ENCODE data around the gene HIVEP2. TPM values are rescaled to one million over a fixed set of nuclear protein-coding genes. Genes with fewer than 3 reads are reported as not detected.

The HIVEP2 gene
- total and polyA plus RNA-seq, 2 donors from 2014 or later = 2.4 to 26.0 TPM

DNA sequence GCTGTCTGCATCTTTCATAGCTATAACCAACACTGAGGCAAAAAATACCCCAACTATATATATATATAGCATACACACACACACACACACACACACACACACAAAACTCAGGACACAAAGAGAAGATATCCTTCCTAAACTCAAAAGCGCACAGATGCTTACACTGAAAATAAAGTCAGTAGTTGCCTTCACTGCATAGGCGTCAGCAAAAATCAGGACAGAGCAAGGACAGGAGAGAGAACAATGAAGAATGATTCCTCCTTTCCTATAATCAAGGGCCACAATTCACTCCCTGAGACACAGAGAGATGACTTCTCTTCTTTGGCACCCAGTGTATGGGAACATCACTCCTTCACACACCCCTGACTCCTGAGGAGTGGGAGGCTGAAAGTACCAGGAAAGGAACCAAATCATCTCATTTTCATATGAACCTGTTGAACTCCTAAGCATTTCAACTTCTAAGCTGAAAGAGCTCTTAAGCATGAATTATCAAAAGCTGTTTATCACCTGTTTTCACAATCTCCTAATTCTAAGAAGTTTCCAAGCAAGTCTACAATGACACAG, 141.4 kb downstream of the HIVEP2 start:
- H3K4me1 ChIP-seq (ENCODE audit: control insufficient read depth in 2 of 3, insufficient read depth in 2 of 3, low read depth in 1 of 3, low read length in 3 of 3) = no peaks in the 10 kb centered on the region
- no peak overlapping the region for H3K4me3 ChIP-seq (ENCODE audit: low read length in 3 of 3)
- DNase-seq (no peak), FAIRE-seq (no peak)
- TF ChIP-seq, protein P1, sequence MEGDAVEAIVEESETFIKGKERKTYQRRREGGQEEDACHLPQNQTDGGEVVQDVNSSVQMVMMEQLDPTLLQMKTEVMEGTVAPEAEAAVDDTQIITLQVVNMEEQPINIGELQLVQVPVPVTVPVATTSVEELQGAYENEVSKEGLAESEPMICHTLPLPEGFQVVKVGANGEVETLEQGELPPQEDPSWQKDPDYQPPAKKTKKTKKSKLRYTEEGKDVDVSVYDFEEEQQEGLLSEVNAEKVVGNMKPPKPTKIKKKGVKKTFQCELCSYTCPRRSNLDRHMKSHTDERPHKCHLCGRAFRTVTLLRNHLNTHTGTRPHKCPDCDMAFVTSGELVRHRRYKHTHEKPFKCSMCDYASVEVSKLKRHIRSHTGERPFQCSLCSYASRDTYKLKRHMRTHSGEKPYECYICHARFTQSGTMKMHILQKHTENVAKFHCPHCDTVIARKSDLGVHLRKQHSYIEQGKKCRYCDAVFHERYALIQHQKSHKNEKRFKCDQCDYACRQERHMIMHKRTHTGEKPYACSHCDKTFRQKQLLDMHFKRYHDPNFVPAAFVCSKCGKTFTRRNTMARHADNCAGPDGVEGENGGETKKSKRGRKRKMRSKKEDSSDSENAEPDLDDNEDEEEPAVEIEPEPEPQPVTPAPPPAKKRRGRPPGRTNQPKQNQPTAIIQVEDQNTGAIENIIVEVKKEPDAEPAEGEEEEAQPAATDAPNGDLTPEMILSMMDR (IDR thresholded peaks at IDR 0.05; ENCODE audit: borderline replicate concordance, extremely low read depth, insufficient read depth) = no peak
- intact Hi-C loops (cut with DNase I) = no loop called here
- H3K27ac ChIP-seq (ENCODE audit: low read depth in 2 of 2, low read length in 2 of 2) = no peak overlapping the region
- no peaks in the 10 kb centered on the region for H3K36me3 ChIP-seq (ENCODE audit: control insufficient read depth in 2 of 3, insufficient read depth in 3 of 3, low read length in 3 of 3)
- H3K27me3 ChIP-seq (ENCODE audit: control insufficient read depth, insufficient read depth, low read length) = no peaks in the 10 kb centered on the region
- H3K9ac ChIP-seq (ENCODE audit: low read length in 3 of 3) = no peak overlapping the region
- H3K9me3 ChIP-seq (ENCODE audit: control insufficient read depth in 2 of 3, insufficient read depth in 1 of 3, low read length in 3 of 3) = no peaks in the 10 kb centered on the region

GRCh38 chr6:142803032-142803431, 141.9 kb downstream of the HIVEP2 start:
- Histone ChIP-seq H3K36me3 (ENCODE audit: control insufficient read depth in 2 of 3, insufficient read depth in 3 of 3, low read length in 3 of 3) (no peaks in the 10 kb centered on the region), H3K9me3 (ENCODE audit: control insufficient read depth in 2 of 3, insufficient read depth in 1 of 3, low read length in 3 of 3) (no peaks in the 10 kb centered on the region), H3K9ac (ENCODE audit: low read length in 3 of 3) (no peak overlapping the region), H3K27me3 (ENCODE audit: control insufficient read depth, insufficient read depth, low read length) (no peaks in the 10 kb centered on the region), H3K4me1 (ENCODE audit: control insufficient read depth in 2 of 3, insufficient read depth in 2 of 3, low read depth in 1 of 3, low read length in 3 of 3) (no peaks in the 10 kb centered on the region), H3K4me3 (ENCODE audit: low read length in 3 of 3) (no peak overlapping the region), H3K27ac (ENCODE audit: low read depth in 2 of 2, low read length in 2 of 2) (no peak overlapping the region)
- DNase-seq (no peak), FAIRE-seq (no peak)
- intact Hi-C loops (cut with DNase I) = no loop called here
- TF ChIP-seq, protein P1 (IDR thresholded peaks at IDR 0.05; ENCODE audit: borderline replicate concordance, extremely low read depth, insufficient read depth) = no peak

DNA sequence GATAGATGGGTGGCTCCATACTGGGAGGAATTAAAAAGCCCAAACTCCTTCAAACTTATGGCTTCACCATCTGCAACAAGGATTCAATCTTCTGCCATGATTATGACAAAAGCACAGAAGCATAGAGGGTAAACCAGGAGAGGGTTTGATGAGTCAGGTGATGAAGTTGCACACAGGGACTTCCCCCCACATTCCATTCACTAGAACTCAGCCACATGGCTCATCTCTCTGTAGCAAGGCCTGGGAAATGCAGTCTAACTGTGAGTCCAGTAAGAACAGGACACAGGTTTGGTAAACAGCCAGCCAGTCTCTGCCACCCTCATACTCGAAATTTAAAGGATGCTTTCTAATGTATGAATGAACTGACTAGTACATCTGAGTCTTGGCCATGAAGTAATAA, 142.9 kb downstream of the HIVEP2 start:
- H3K9me3 ChIP-seq (ENCODE audit: control insufficient read depth in 2 of 3, insufficient read depth in 1 of 3, low read length in 3 of 3) = no peaks in the 10 kb centered on the region
- no peak overlapping the region for H3K9ac ChIP-seq (ENCODE audit: low read length in 3 of 3)
- no peak overlapping the region for H3K27ac ChIP-seq (ENCODE audit: low read depth in 2 of 2, low read length in 2 of 2)
- no peaks in the 10 kb centered on the region for H3K36me3 ChIP-seq (ENCODE audit: control insufficient read depth in 2 of 3, insufficient read depth in 3 of 3, low read length in 3 of 3)
- no peak for FAIRE-seq
- no peaks in the 10 kb centered on the region for H3K4me1 ChIP-seq (ENCODE audit: control insufficient read depth in 2 of 3, insufficient read depth in 2 of 3, low read depth in 1 of 3, low read length in 3 of 3)
- DNase-seq = no peak
- H3K4me3 ChIP-seq (ENCODE audit: low read length in 3 of 3) = no peak overlapping the region
- H3K27me3 ChIP-seq (ENCODE audit: control insufficient read depth, insufficient read depth, low read length) = no peaks in the 10 kb centered on the region
- intact Hi-C loops (cut with DNase I) = no loop called here
- TF ChIP-seq, protein P1 (IDR thresholded peaks at IDR 0.05; ENCODE audit: borderline replicate concordance, extremely low read depth, insufficient read depth) = no peak

DNA sequence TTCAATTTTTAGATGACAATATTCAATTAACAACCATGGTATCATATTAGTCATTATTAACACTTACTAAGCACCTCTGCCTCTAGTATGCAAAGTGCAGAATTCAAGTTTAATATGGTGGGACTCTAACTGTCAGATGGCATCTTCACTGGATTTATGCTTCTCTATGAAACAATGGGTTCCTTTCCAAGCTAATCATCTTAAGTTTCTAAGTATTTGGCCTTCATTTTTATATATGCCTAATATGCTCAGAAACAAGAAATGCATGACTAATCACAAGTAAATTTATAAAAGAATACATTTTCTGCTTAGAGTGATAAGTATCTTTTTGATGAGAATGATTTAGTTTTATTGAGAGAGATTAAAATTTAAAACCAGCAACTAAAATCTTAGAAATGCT, 144.7 kb downstream of the HIVEP2 start:
- Histone ChIP-seq H3K4me1 (ENCODE audit: control insufficient read depth in 2 of 3, insufficient read depth in 2 of 3, low read depth in 1 of 3, low read length in 3 of 3) (no peaks in the 10 kb centered on the region), H3K9me3 (ENCODE audit: control insufficient read depth in 2 of 3, insufficient read depth in 1 of 3, low read length in 3 of 3) (no peaks in the 10 kb centered on the region), H3K36me3 (ENCODE audit: control insufficient read depth in 2 of 3, insufficient read depth in 3 of 3, low read length in 3 of 3) (no peaks in the 10 kb centered on the region), H3K9ac (ENCODE audit: low read length in 3 of 3) (no peak overlapping the region), H3K27ac (ENCODE audit: low read depth in 2 of 2, low read length in 2 of 2) (no peak overlapping the region), H3K27me3 (ENCODE audit: control insufficient read depth, insufficient read depth, low read length) (no peaks in the 10 kb centered on the region), H3K4me3 (ENCODE audit: low read length in 3 of 3) (no peak overlapping the region)
- intact Hi-C loops (cut with DNase I) = no loop called here
- TF ChIP-seq, protein P1 (IDR thresholded peaks at IDR 0.05; ENCODE audit: borderline replicate concordance, extremely low read depth, insufficient read depth) = no peak
- no peak for DNase-seq
- no peak for FAIRE-seq
